ENCODE results near the gene VMP1.
"Not testable (repeated sequence)": the region's sequence is repeated elsewhere in the genome, so short reads cannot be mapped to it uniquely, and the experiment has no call there.

VMP1 gene

GRCh38 chr17:59838052-59838916 lies 130.8 kb downstream of the VMP1 start:
- H3K4me3 ChIP-seq (ENCODE audit: low read depth, low read length): peak overlapping the region; percentile 83
- TF ChIP-seq CTCF (conservative IDR thresholded peaks at IDR 0.05; ENCODE audit: low read depth, low read length): no peak
- DNase-seq (ENCODE audit: low read depth): peak; percentile 70

DNA sequence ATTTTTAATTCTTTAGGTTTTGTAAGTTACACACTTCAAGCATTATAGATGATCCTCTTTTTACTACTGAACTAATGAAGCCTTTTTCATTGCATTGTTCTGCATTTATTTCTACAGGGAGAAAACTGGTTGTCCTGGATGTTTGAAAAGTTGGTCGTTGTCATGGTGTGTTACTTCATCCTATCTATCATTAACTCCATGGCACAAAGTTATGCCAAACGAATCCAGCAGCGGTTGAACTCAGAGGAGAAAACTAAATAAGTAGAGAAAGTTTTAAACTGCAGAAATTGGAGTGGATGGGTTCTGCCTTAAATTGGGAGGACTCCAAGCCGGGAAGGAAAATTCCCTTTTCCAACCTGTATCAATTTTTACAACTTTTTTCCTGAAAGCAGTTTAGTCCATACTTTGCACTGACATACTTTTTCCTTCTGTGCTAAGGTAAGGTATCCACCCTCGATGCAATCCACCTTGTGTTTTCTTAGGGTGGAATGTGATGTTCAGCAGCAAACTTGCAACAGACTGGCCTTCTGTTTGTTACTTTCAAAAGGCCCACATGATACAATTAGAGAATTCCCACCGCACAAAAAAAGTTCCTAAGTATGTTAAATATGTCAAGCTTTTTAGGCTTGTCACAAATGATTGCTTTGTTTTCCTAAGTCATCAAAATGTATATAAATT lies 132.3 kb downstream of the VMP1 start:
- DNase-seq (ENCODE audit: low read depth): peak; percentile 69
- no peak for TF ChIP-seq CTCF (conservative IDR thresholded peaks at IDR 0.05; ENCODE audit: low read depth, low read length)
- peak overlapping the region; percentile 83 for H3K4me3 ChIP-seq (ENCODE audit: low read depth, low read length)

DNA sequence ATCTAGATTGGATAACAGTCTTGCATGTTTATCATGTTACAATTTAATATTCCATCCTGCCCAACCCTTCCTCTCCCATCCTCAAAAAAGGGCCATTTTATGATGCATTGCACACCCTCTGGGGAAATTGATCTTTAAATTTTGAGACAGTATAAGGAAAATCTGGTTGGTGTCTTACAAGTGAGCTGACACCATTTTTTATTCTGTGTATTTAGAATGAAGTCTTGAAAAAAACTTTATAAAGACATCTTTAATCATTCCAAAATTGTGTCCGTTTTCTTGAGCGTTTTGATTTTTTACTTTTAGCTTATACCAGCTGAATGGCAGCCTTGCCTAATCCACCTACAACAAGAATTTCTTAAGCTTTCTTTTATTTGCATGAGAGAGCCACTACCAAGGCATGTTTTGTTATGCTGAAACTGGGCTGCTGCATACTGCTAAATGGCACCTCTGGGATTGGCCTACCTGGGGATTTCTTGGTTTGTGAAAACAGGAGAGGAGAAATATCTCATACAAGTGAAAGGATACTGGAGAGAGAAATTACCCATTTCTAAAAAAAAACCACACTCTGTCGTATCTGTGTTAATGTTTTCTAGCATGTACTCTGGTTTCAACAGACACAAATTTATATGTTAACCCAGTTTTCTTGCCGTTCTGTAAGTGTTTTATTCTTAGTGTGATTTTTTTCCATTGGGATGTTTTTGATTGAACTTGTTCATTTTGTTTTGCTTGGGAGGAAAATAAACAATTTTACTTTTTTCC lies 133.1 kb downstream of the VMP1 start:
- peak; percentile 71 for DNase-seq (ENCODE audit: low read depth)
- peak overlapping the region; percentile 83 for H3K4me3 ChIP-seq (ENCODE audit: low read depth, low read length)
- no peak for TF ChIP-seq CTCF (conservative IDR thresholded peaks at IDR 0.05; ENCODE audit: low read depth, low read length)

DNA sequence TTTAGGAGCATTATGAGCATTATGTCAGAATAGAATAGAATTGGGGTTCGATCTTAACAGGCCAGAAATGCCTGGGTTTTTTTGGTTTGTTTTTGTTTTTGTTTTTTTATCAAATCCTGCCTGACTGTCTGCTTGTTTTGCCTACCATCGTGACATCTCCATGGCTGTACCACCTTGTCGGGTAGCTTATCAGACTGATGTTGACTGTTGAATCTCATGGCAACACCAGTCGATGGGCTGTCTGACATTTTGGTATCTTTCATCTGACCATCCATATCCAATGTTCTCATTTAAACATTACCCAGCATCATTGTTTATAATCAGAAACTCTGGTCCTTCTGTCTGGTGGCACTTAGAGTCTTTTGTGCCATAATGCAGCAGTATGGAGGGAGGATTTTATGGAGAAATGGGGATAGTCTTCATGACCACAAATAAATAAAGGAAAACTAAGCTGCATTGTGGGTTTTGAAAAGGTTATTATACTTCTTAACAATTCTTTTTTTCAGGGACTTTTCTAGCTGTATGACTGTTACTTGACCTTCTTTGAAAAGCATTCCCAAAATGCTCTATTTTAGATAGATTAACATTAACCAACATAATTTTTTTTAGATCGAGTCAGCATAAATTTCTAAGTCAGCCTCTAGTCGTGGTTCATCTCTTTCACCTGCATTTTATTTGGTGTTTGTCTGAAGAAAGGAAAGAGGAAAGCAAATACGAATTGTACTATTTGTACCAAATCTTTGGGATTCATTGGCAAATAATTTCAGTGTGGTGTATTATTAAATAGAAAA lies 133.8 kb downstream of the VMP1 start:
- DNase-seq (ENCODE audit: low read depth): peak; percentile 76
- H3K4me3 ChIP-seq (ENCODE audit: low read depth, low read length): peak overlapping the region; percentile 83

DNA sequence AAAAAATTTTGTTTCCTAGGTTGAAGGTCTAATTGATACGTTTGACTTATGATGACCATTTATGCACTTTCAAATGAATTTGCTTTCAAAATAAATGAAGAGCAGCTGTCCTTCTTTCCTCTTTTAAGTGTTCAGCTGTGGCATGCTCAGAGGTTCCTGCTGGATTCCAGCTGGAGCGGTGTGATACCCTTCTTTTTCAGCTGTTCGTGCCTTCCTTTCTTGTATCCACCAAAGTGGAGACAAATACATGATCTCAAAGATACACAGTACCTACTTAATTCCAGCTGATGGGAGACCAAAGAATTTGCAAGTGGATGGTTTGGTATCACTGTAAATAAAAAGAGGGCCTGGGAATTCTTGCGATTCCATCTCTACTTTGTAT lies 134.4 kb downstream of the VMP1 start:
- H3K4me3 ChIP-seq (ENCODE audit: low read depth, low read length): peak overlapping the region; percentile 83
- not testable (repeated sequence) for DNase-seq (ENCODE audit: low read depth)

DNA sequence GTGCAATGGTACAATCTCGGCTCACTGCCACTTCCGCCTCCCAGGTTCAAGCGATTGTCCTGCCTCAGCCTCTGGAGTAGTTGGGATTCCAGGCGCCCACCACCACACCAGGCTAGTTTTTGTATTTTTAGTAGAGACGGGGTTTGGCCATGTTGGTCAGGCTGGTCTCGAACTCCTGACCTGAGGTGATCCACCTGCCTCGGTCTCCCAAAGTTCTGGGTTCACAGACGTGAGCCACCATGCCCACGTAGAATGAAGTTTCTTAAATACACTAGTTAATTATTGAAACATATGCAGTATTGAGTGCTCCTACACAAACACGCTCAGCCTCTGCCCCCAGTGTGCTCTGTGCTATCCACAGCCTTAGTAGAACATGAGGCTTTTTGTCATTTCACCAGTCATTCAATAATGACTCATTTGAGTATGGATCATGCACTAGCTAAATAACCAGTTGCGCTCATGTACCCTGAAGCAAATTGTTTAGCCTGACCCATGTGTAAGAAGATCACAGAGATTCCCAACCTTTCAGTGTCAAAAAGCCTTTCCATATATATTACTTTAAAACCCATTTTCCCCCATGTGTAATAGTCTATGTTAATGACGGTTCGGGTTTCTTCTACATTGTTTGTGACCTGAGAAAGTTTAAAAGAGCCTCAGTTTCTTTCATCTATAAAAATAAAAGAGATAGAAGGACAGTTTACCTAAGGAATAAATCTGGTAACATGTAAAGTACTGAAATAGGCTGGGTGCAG lies 135.6 kb downstream of the VMP1 start:
- peak; percentile 97 for DNase-seq (ENCODE audit: low read depth)
- no peak for TF ChIP-seq CTCF (conservative IDR thresholded peaks at IDR 0.05; ENCODE audit: low read depth, low read length)
- H3K4me3 ChIP-seq (ENCODE audit: low read depth, low read length): peak overlapping the region; percentile 83

DNA sequence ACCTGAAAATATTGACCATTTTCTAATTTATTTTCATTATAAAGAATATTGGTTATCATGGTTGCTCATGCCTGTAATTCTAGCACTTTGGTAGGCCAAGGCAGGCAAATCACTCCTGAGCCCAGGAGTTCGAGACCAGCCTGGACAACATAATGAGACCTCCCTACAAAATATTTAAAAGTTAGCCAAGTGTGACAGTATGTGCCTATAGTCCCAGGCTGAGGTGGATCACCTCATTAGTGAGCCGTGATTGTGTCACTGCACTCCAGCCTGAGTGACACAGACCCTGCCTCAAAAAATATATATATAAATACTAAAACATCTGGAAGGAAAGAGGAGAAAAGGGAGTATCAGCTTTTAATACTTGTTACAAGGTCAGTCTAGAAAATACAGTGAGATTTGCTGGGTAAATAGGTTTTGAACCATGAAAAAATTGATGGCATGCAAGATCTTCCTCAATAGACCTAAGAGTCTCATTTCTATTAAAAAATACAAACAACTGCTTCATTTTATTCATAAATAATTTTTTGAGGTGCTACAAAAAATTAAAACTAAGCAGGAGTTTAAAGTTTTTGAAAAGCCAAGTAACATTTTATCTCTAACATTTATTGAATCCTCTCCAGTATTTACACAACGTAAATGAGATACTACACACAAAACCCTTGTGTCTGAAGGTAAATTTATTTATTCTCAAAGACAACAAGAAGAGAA lies 137.6 kb downstream of the VMP1 start:
- no peak for TF ChIP-seq CTCF (conservative IDR thresholded peaks at IDR 0.05; ENCODE audit: low read depth, low read length)
- peak; percentile 84 for DNase-seq (ENCODE audit: low read depth)
- no peak overlapping the region for H3K4me3 ChIP-seq (ENCODE audit: low read depth, low read length)
